GM21390 (cell line): ENCODE measurements around the gene TNKS2.
A peak's percentile ranks its signal among the peaks of the same experiment; 100 is the strongest.
"Not testable (repeated sequence)": the region's sequence is repeated elsewhere in the genome, so short reads cannot be mapped to it uniquely, and the experiment has no call there.

Experiments
- ATAC-seq: cut with Tn5 transposase; IDR thresholded peaks from one replicate; pipeline ENCODE4 v1.9.1; 2021; ENCODE audit not compliant: unreplicated experiment

The TNKS2 gene

DNA sequence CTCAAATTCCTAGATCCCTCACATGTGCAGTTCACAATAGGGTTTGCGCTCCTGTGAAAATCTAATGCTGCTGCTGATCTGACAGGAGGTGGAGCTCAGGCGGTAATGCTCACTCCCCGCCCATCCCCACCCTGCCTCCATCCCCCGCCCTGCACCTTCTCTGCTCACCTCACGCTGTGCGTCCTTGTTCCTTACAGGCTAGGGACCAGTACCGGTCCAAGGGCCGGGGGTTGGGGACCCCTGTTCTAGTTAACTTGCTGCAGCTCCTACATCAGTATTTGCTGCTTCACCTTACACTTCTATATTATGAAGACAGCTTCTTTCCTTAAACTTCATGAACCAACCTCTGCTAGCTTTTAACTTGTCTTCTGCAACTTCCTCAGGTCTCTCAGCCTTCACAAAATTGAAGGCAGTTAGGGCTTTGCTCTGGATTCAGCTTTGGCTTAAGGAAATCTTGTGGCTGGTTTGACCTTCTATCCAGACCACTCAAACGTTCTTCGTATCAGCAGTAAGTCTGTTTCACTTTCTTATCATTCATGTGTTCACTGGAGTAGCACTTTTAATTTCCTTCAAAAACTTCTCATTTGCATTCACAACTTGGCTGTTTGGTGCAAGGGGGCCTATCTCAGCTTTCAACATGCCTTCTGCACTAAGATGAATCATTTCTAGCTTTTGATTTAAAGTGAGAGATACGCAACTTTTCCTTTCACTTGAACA is 1.7 kb upstream of the TNKS2 start:
- peak; percentile 46 for ATAC-seq

GRCh38 chr10:91797048-91797690 is 1.1 kb upstream of the TNKS2 start:
- ATAC-seq, result no peak

- ATAC-seq, result peak; percentile 42
These were observed 704 bp downstream of the TNKS2 start for GRCh38 chr10:91798649-91799611.

- ATAC-seq, result no peak
These were observed 1.4 kb downstream of the TNKS2 start for GRCh38 chr10:91799612-91799975.

DNA sequence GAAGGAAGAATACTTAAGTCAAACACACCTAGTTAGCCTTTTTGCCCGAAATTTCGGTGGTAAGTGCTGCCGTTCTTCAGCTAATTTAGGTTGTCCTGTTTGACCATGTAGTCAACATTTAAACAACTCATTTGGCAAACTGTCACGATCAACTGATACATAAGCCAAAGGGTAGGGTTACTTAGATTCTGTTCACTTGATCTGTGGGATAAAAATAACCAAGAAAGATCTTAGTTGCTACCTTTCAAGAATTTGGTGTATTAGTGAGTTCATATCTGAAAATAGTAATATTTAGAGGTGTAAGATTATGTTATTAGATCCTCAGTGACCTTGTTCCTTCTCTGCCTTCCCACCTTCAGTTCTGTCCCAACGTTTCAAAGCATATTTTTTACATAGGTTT is 2.0 kb downstream of the TNKS2 start:
- ATAC-seq, result no peak

GRCh38 chr10:91800756-91801155 is 2.5 kb downstream of the TNKS2 start:
- no peak for ATAC-seq

GRCh38 chr10:91803386-91804125 is 5.3 kb downstream of the TNKS2 start:
- ATAC-seq, result no peak

- no peak for ATAC-seq
These were observed 5.9 kb downstream of the TNKS2 start for GRCh38 chr10:91804126-91804510.

- no peak for ATAC-seq
These were observed 7.0 kb downstream of the TNKS2 start for GRCh38 chr10:91805110-91805838.

DNA sequence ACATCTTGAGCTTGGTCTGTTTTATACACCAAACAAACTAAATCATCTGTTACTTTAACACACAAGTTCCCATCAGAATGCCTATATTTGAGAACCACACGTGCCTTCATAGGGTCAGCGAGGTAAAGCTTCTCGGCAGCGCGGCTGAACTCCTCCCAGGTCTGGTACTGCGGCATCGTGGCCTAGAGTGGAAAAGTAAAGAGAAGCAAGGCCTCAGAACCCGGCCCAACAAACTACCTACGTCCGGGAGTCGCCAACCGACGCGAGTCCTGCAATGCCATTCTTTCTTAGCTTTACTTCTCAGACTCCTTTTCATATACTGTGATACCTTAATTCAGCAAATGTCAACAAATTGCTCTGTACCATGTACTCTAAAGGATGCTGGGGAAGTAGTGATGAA is 9.0 kb downstream of the TNKS2 start:
- not testable (repeated sequence) for ATAC-seq

- no peak for ATAC-seq
These were observed 15.0 kb downstream of the TNKS2 start for GRCh38 chr10:91813251-91813650.

GRCh38 chr10:91816981-91817380 is 18.8 kb downstream of the TNKS2 start:
- ATAC-seq, result no peak

DNA sequence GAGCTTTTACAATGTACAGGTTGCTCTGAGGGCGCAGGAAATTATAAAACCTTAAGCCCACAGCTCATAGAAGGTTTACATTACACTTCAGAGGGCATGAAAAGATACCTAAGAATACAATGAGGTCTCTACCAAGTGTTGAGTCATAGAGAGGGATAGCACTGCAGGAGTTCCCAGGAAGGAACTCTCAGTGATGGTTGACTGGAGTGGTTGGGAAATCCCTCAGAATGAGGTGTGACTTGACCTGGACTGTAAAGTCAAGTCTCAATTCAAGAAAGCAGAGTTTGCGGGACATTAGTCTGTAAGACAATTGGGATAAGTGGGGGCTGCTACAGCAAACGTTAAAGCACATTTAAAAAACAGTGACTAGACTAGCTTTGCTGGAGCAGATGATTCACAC is 21.9 kb downstream of the TNKS2 start:
- no peak for ATAC-seq

DNA sequence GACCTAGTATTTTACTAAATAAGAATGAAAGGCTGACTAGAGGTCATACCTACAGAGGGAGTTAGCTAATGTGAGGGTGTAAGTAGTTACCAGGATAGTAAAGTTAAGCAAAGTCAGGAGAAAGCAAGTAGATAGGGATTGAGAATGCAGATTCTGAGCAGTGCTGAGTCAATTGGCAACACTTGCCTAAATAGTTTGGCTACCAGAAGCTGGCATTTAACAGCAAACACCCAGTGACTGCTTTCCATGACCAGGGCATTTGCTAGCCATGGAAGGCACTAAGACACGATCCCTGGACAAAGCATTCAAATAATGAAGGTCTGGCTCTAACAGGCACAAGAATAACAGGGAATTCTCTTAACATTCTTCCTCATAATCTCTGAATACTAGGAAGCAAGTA is 25.9 kb downstream of the TNKS2 start:
- ATAC-seq, result no peak

DNA sequence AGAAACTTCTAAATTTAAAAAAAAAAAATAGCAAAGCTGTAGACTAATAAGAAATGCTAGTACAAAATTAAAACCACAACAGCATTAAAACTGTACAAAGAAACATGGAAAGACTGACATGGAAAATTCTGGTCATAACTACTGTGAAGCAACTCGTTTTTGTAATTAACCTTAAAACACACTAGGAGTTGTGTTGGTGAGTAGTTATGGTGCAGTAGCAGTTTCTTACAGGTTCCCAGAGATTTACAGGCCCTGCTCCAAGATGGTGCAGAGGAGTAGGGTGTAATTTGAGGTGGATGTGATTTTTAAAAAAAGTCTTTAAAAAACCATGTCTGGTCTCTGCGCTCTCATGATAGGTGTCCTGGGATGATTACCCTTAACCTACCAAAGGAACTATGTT is 31.0 kb downstream of the TNKS2 start:
- no peak for ATAC-seq

DNA sequence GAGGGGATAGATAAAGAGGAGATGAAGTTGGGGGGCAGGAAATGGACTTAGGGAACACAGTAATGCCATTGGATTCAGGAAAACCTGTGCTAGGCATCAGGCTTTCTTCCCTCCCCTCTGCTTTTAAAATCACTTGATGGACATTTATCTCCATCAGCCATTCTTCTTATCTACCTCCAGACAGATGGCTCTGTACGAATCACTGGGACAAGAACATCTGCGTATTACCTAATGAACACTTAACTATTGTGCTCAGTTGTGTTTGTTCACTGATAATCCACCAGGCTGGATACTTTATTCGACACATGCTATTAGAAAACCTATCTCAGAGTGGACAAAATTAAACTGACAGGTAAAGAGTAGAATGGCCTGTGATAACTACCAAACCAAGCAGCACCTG is 40.0 kb downstream of the TNKS2 start:
- no peak for ATAC-seq

- no peak for ATAC-seq
These were observed 44.9 kb downstream of the TNKS2 start for GRCh38 chr10:91843083-91843482.

- no peak for ATAC-seq
These were observed 58.4 kb downstream of the TNKS2 start for GRCh38 chr10:91856637-91857036.

DNA sequence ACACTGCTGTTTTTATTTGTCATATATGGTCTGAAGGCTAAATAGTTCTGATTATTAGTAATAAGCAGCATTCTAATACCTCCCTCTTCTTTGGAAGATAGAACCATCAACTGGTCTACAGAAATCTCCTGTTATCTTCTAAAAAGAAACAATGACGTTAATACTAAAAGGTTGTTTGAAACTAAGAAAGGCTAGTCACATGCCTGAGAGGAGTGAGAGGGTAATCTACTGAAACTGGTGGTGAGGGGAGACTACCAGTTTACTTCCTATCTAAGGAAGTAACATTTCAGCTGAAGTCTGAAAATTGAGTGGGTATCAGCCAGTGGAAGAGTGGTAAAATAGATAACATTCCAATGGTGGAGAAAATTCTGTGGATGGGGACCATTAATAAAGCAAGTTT is 62.7 kb downstream of the TNKS2 start:
- no peak for ATAC-seq

- ATAC-seq, result no peak
These were observed 65.9 kb downstream of the TNKS2 start for GRCh38 chr10:91864099-91864498.
